NB4 (cell line): Measurements from ENCODE around the gene CHP1.
"Not testable (repeated sequence)": the region's sequence is repeated elsewhere in the genome, so short reads cannot be mapped to it uniquely, and the experiment has no call there.

Experiments
- DNase-seq: peaks from one replicate; pipeline ENCODE4 v3.0.0; 2010; ENCODE audit warnings: low read depth
- H3K4me3 ChIP-seq: one replicate; pipeline ENCODE4 v1.5.1; 2011; ENCODE audit warnings: mild to moderate bottlenecking, low read depth, low read length, moderate library complexity
- MYC ChIP-seq: IDR thresholded peaks from 2 replicates; pipeline ENCODE4 v1.6.1; 2011; ENCODE audit warnings: low read depth, low read length
- POLR2A ChIP-seq: IDR thresholded peaks from 2 replicates; pipeline ENCODE4 v1.6.1; 2011; ENCODE audit warnings: mild to moderate bottlenecking; ENCODE audit not compliant: insufficient read length; ENCODE audit errors: extremely low read depth
- TF ChIP-seq, protein P1 (sequence below): IDR thresholded peaks from one replicate; pipeline ENCODE4 v1.5.1; 2012; ENCODE audit warnings: low read depth, low read length
- TF ChIP-seq, protein P2 (sequence below): IDR thresholded peaks from 2 replicates; pipeline ENCODE4 v1.6.1; 2011; ENCODE audit warnings: low read depth, low read length

CHP1 gene

DNA sequence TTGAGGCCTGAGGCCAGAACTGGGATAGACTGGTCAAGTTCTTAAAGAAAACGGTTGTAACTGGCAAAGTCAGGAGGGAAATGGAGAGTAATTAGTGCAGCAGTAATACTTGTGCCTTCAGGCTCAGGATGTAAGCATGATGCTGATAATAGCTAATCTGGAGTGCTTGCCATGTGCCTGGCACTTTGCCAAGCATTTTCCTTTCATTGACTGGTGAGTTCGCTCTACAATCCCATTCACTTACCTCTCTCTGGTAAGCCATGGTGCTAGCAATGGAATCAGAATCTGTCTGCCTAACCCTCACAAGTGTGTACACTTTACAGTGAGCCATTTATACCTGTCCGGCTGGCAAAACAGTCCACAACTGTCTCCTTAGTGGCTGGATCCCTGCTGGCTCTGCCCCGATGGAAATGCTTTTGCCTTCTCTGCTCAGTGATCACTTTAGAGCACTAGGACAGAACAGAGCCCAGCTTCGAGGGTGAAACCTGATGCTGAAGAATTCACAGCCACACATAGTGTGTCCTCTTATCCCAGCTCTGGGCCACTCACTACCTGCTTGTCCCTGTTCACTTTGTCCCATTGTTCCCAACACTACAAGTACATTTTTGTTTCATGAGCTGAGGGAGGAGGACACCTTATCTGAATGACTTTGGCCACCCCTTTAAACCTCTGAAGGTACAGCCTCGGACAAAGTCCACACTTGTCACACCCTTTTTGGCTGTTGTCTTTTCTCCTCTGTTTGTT, 10.3 kb downstream of the CHP1 start:
- no peak overlapping the region for H3K4me3 ChIP-seq
- TF ChIP-seq, protein P1, sequence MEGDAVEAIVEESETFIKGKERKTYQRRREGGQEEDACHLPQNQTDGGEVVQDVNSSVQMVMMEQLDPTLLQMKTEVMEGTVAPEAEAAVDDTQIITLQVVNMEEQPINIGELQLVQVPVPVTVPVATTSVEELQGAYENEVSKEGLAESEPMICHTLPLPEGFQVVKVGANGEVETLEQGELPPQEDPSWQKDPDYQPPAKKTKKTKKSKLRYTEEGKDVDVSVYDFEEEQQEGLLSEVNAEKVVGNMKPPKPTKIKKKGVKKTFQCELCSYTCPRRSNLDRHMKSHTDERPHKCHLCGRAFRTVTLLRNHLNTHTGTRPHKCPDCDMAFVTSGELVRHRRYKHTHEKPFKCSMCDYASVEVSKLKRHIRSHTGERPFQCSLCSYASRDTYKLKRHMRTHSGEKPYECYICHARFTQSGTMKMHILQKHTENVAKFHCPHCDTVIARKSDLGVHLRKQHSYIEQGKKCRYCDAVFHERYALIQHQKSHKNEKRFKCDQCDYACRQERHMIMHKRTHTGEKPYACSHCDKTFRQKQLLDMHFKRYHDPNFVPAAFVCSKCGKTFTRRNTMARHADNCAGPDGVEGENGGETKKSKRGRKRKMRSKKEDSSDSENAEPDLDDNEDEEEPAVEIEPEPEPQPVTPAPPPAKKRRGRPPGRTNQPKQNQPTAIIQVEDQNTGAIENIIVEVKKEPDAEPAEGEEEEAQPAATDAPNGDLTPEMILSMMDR = no peak
- TF ChIP-seq MYC = no peak
- TF ChIP-seq, protein P2, sequence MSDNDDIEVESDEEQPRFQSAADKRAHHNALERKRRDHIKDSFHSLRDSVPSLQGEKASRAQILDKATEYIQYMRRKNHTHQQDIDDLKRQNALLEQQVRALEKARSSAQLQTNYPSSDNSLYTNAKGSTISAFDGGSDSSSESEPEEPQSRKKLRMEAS = no peak
- TF ChIP-seq POLR2A = no peak
- no peak for DNase-seq

DNA sequence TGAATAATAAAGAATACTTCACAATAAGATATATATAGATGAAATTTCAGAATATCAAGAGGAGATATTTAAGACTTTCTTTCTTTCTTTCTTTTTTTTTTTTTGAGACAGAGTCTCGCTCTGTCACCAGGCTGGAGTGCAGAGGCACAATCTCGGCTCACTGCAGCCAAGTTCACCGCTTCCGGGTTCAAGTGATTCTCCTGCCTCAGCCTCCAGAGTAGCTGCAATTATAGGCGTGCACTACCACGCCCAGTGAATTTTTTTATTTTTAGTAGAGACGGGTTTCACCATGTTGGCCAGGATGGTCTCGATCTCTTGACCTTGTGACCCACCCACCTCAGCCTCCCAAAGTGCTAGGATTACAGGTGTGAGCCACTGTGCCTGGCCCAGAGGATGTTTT, 19.7 kb downstream of the CHP1 start:
- not testable (repeated sequence) for H3K4me3 ChIP-seq, DNase-seq

DNA sequence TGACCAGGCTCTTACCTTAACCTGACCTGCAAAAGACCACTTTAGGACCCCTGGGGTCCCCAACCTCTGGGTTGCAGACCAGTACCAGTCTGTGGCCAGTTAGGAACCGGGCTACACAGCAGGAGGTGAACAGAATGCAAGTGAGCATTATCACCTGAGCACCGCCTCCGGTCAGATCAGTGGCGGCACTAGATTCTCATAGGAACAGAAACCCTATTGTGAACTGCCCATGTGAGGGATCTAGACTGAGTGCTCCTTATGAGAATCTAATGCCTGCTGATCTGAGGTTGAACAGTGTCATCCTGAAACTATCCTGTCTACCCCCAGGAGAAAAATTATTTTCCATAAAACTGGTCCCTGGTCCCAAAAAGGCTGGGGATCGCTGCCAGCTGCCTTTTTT, 20.3 kb downstream of the CHP1 start:
- DNase-seq = no peak
- TF ChIP-seq MYC (no peak), POLR2A (no peak)
- TF ChIP-seq, protein P2 = no peak
- TF ChIP-seq, protein P1 = no peak
- H3K4me3 ChIP-seq = no peak overlapping the region

DNA sequence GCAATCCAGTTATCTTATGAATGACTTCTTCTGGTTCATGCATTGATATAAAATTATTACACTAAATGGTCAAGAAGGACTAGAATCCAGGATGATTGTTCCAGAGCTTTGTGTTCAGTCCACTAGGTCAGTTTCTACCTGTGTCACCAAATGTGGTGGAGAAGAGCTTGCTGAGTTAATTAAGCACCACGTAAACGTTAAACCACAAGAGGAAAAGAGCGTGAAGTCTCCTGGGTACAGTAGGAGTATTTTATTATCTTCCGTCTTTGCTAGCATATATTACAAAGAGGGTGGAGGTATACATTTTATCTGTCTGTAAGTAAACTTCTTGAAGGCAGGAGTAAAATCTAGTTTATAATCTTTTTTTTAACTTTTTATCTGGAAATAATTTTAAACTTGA, 23.5 kb downstream of the CHP1 start:
- peak; percentile 79 for DNase-seq
- H3K4me3 ChIP-seq = peak overlapping the region; percentile 16
- TF ChIP-seq MYC = no peak
- no peak for TF ChIP-seq POLR2A
- TF ChIP-seq, protein P2 = no peak
- TF ChIP-seq, protein P1 = no peak

DNA sequence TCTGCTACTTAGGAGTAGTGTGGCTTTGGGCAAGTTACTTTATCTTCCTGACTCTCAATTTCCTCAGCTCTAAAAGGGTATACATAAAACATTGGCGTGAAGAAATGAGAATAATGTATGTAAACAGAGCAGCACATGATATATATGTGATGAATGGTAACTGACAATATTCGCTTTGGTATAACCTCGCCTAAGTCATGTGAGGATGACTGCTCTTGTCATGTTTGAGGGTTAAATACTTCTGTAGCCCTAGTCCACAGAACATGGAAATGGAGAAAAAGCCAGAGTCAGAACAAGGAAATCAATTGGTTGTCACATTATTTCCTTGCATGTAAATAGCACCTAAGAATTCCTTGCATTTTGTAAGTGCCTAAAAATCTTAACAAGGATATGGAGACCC, 25.0 kb downstream of the CHP1 start:
- TF ChIP-seq POLR2A = no peak
- TF ChIP-seq, protein P2 = no peak
- no peak overlapping the region for H3K4me3 ChIP-seq
- DNase-seq = no peak

DNA sequence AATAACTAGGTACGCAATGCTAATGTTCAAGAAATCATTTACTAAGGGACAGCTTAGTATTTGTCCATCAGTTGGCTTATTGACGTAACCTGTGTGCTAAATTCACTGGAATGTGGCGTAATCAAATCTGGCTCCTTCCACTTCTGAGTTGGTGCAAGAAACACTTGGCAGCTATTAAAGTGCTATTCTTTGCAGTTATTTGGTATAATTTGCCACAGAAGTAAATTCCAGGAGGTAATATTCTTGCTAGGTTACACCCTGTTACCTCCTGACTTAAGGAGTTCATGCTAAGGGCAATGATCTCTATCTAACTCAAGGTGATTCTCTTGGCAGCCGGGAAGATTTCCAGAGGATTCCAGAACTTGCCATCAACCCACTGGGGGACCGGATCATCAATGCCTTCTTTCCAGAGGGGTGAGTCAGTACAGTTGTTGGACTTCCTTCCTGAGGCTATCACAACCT, 25.5 kb downstream of the CHP1 start:
- no peak overlapping the region for H3K4me3 ChIP-seq

More for the DNA sequence above, 25.5 kb downstream of the CHP1 start:
- TF ChIP-seq, protein P1 = no peak
- TF ChIP-seq, protein P2 = no peak
- TF ChIP-seq MYC = no peak
- DNase-seq = peak; percentile 39
